IPS-15b (cell line): ENCODE data around the gene PC.

ENCODE experiments used
- H3K27me3 ChIP-seq: one replicate; pipeline ENCODE4 v1.6.1; 2013; ENCODE audit warnings: low read length; ENCODE audit not compliant: control insufficient read depth, insufficient read depth
- H3K36me3 ChIP-seq: one replicate; pipeline ENCODE4 v1.6.1; 2013; ENCODE audit warnings: low read length; ENCODE audit not compliant: control insufficient read depth, insufficient read depth
- H3K4me1 ChIP-seq: one replicate; pipeline ENCODE4 v1.6.1; 2013; ENCODE audit warnings: mild to moderate bottlenecking, low read length; ENCODE audit not compliant: control insufficient read depth, insufficient read depth
- H3K4me3 ChIP-seq: one replicate; pipeline ENCODE4 v1.5.1; 2013; ENCODE audit warnings: low read depth, low read length
- H3K9ac ChIP-seq: one replicate; pipeline ENCODE4 v1.6.1; 2013; ENCODE audit warnings: low read depth, mild to moderate bottlenecking, low read length
- H3K9me3 ChIP-seq: one replicate; pipeline ENCODE4 v1.6.1; 2013; ENCODE audit warnings: mild to moderate bottlenecking, low read length; ENCODE audit not compliant: control insufficient read depth, insufficient read depth

Gene PC

GRCh38 chr11:66915046-66915832, 42.9 kb downstream of the PC start:
- Histone ChIP-seq H3K4me3 (no peak overlapping the region), H3K4me1 (peaks cover 16% of the 10 kb centered on the region), H3K27me3 (no peaks in the 10 kb centered on the region), H3K9me3 (no peaks in the 10 kb centered on the region), H3K36me3 (peaks cover 3% of the 10 kb centered on the region), H3K9ac (peak overlapping the region; percentile 8)

DNA sequence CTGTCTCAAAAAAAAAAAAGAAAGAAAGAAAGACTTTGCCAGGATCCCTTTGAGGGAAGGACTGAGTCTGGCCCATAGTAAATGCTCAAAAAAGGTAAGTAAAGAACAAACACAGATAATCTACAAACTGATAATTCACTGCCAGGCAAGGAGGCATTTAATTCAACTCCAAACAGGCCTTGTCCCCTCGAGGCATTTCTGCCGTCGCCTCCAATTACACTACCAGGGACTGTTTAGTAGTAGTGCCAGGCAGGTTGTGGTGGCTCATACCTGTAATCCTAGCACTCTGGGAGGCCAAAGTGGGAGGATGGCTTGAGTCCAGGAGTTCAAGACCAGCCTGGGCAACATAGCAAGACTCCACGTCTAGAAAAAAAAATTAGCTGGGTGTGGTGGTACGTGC, 43.7 kb downstream of the PC start:
- no peaks in the 10 kb centered on the region for H3K27me3 ChIP-seq
- no peaks in the 10 kb centered on the region for H3K9me3 ChIP-seq
- H3K4me3 ChIP-seq = no peak overlapping the region
- peaks cover 3% of the 10 kb centered on the region for H3K36me3 ChIP-seq
- peaks cover 17% of the 10 kb centered on the region for H3K4me1 ChIP-seq
- no peak overlapping the region for H3K9ac ChIP-seq

- Histone ChIP-seq H3K27me3 (no peaks in the 10 kb centered on the region), H3K9me3 (no peaks in the 10 kb centered on the region), H3K9ac (no peak overlapping the region), H3K4me3 (no peak overlapping the region), H3K4me1 (peaks cover 17% of the 10 kb centered on the region), H3K36me3 (peaks cover under 1% of the 10 kb centered on the region)
Observed at GRCh38 chr11:66912911-66913310, 45.3 kb downstream of the PC start.

- H3K4me3 ChIP-seq = no peak overlapping the region
- H3K9ac ChIP-seq = no peak overlapping the region
- H3K27me3 ChIP-seq = no peaks in the 10 kb centered on the region
- peaks cover 17% of the 10 kb centered on the region for H3K4me1 ChIP-seq
- no peaks in the 10 kb centered on the region for H3K9me3 ChIP-seq
- no peaks in the 10 kb centered on the region for H3K36me3 ChIP-seq
Observed at GRCh38 chr11:66912361-66912760, 45.8 kb downstream of the PC start.

GRCh38 chr11:66910669-66911068, 47.5 kb downstream of the PC start:
- Histone ChIP-seq H3K4me3 (no peak overlapping the region), H3K27me3 (no peaks in the 10 kb centered on the region), H3K36me3 (no peaks in the 10 kb centered on the region), H3K9me3 (no peaks in the 10 kb centered on the region), H3K4me1 (peaks cover 25% of the 10 kb centered on the region), H3K9ac (no peak overlapping the region)

DNA sequence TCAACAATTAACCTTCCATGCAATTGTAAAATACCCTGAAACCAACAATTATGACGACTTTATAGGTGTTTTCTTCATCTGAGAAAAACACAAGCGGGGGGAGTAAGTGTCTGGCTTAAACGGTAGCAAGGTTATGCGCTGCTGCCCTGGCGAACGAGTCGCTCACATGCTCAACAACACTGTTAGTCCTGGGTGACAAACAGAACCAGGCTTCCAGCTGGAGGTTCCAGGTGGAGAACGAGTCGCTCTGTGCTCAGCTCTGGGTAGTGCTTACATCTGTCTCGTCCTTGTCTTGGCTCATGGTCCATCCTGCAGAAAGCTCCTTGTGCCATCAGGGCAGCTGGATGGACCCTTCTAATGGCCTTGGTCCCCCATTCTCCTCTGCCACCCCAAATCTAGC, 48.2 kb downstream of the PC start:
- Histone ChIP-seq H3K4me3 (no peak overlapping the region), H3K9me3 (no peaks in the 10 kb centered on the region), H3K9ac (no peak overlapping the region), H3K4me1 (peaks cover 25% of the 10 kb centered on the region), H3K27me3 (no peaks in the 10 kb centered on the region), H3K36me3 (no peaks in the 10 kb centered on the region)

DNA sequence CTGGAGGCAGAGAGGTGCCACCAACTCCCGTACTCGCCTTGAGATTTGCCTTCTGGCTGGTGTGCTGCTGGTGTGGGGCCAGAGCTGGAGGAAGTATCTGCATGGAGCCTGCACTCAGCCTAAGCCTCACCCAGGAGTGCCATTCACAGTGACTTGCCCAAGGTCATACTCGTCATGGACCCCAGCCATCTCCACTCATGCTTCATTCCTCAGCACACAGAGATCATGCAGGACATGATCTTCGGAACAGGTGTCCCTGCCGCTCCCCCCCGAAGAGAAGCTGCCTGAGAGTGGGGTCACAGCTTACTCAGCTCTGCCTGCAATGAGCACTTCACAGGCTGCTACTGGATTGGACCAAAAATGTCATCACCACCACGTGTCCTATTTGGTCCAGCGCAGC, 49.0 kb downstream of the PC start:
- Histone ChIP-seq H3K9ac (no peak overlapping the region), H3K9me3 (no peaks in the 10 kb centered on the region), H3K4me3 (no peak overlapping the region), H3K27me3 (no peaks in the 10 kb centered on the region), H3K4me1 (peaks cover 28% of the 10 kb centered on the region), H3K36me3 (no peaks in the 10 kb centered on the region)

DNA sequence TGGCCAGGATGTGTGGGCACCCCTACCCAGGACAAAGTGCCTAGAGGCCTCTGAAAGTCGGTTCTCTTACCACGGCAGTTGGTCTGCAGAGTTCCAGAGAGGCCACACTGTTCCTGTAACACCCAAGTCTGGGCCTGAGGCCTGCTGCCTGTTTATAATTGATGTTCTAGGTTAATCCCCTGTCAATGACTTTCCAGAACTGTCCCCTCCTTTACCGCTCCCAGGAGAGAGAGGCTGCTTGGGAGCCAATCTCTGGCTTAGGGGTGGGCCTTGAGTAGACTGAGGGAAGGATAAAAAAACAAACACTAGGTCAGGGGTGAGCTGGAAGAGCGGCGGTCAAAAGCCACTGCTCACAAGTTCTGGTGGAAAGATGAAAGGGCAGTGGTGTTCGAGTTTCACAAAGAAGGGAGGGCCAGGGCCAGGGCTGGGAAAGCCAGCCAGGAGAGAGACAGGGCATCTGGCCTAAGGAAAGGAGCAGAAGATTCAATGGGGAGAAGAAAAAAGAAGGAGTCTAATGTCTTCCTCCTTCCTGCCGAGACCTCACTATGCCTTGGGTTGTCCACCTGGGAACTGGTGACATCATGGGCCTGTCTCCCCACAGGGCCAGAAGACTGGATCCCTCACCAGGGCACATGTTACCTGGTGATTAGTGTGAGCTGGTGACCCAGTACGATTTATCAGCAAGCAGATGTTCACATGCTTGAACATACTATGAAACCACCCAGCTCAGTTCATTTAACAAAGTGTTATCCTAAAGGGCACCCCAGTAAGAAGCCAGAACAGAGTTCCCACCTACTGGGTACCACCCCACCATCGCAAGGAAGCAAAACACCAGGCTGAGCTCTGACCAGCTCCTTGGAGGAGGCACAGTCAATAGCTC, 50.2 kb downstream of the PC start:
- Histone ChIP-seq H3K4me1 (peaks cover 28% of the 10 kb centered on the region), H3K27me3 (no peaks in the 10 kb centered on the region), H3K9me3 (no peaks in the 10 kb centered on the region), H3K4me3 (no peak overlapping the region), H3K9ac (no peak overlapping the region), H3K36me3 (no peaks in the 10 kb centered on the region)

DNA sequence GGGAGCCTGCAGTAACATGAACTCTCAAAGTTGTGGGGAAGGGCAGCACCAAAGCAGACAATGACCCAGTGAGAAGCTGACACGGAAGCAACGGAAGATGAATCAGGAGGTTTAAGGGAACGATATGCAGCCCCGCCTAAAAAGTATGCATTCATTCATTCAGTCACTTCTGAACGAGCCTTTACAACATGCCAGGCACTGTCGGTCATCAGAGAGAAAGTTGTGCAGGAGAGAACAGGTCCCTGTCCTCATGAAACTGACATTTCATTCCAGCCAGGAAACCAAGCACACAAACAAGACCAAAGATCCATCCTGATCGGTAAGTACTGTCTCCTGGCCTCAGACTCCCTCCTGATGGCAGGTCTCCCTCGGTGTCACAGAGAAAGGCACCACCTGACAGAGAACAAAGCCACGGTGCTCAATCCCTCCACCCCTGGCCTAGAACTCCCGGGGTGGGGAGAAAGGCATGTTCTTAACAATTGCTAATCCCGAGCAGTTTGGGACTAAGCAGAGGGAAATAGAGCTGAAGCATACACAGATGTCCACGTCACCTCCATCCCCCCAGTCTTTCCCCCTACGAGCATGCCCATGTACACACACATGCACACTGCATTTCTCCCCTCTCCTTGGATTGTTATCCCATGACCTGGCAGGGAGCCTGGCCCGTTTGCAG, 52.0 kb downstream of the PC start:
- Histone ChIP-seq H3K4me1 (peaks cover 18% of the 10 kb centered on the region), H3K27me3 (no peaks in the 10 kb centered on the region), H3K9me3 (no peaks in the 10 kb centered on the region), H3K9ac (peak overlapping the region; percentile 37), H3K36me3 (no peaks in the 10 kb centered on the region), H3K4me3 (no peak overlapping the region)

DNA sequence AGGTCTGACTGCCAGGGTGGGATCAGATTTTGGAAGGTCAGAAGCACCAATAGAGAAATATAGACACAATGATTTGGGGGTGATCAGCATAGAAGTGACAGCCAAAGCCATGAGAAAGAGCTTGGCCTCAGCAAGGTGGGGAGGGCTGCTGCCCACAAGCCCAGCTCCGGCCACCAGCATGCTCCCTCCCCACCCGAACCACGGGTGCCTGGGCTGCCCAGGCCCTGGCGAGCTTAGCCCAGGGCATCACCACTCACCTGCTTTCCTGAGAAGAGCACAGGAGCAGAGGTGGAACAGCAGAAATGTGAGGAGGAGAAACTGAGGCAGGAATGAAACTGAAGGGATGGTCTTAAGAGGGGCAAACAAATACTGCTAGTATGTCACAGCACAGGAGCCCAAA, 52.6 kb downstream of the PC start:
- no peaks in the 10 kb centered on the region for H3K9me3 ChIP-seq
- no peak overlapping the region for H3K4me3 ChIP-seq
- no peaks in the 10 kb centered on the region for H3K27me3 ChIP-seq
- peaks cover 16% of the 10 kb centered on the region for H3K4me1 ChIP-seq
- no peaks in the 10 kb centered on the region for H3K36me3 ChIP-seq
- H3K9ac ChIP-seq = no peak overlapping the region

DNA sequence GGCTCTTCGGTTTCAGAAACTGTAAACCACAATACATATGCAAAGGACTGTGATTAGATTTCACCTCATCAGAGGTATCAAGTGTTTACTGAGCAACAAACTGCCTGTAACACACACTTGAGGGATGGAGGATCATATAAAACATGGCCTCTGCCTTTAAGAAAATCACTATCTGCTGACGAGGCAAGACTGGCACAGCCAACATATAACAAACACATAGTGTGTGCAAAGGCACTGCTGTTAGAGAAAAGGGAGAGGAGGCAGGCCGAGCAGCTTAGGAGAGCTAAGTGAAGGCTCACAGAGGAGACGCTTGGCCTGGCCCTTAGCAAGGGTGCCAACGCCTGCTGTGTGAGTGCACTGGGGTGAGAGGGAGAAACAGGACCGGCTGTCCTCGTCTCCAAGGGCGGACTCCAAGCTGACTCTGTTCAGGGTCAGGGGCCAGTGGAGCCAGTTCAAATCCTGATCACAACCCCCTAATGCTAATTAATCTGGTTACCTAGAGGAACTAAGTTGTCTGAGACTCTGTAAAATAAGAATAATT, 53.1 kb downstream of the PC start:
- H3K4me3 ChIP-seq = no peak overlapping the region
- H3K27me3 ChIP-seq = no peaks in the 10 kb centered on the region
- H3K9ac ChIP-seq = no peak overlapping the region
- H3K9me3 ChIP-seq = no peaks in the 10 kb centered on the region
- H3K36me3 ChIP-seq = no peaks in the 10 kb centered on the region
- H3K4me1 ChIP-seq = peaks cover 12% of the 10 kb centered on the region
